Thyroid gland (tissue), 4 donors: Measurements from ENCODE around the gene GORASP2.

Experiments used
- CTCF ChIP-seq, 6 experiments: fragments of 200-600 bp in 3 of 6; fragments of 450-650 bp in 3 of 6; sonication (generic) in 3 of 6; IDR thresholded peaks; one replicate each; pipeline ENCODE4 v1.5.1; 2016 to 2019; ENCODE audit warnings: antibody characterized with exemption in 6 of 6, mild to moderate bottlenecking in 2 of 6, inconsistent platforms in 1 of 6, moderate library complexity in 1 of 6
- POLR2A ChIP-seq, 2 donors: fragments of 450-650 bp; IDR thresholded peaks; one replicate each; pipeline ENCODE4 v1.6.1; 2017; ENCODE audit warnings: antibody characterized with exemption in 2 of 2, mild to moderate bottlenecking in 2 of 2, moderate library complexity in 1 of 2

- TF ChIP-seq POLR2A (IDR thresholded peaks at IDR 0.05) (no peak), CTCF (IDR thresholded peaks at IDR 0.05) (no peak)
Observed at GRCh38 chr2:170967553-170967952, 38.5 kb downstream of the GORASP2 start.
